Suprapubic skin (tissue), 4 donors: ENCODE measurements around the gene ADM5. TPM values are rescaled to one million over a fixed set of nuclear protein-coding genes. Genes with fewer than 3 reads are reported as not detected.

ENCODE experiments used
- DNase-seq, 2 donors: peaks; one replicate each; pipeline ENCODE4 v3.0.0-alpha.2; 2019; ENCODE audit warnings: low spot score in 2 of 2
- H3K27ac ChIP-seq: fragments of 200-600 bp; sonication (generic); one replicate; pipeline ENCODE4 v1.5.1; 2019
- H3K27me3 ChIP-seq: fragments of 200-600 bp; sonication (generic); one replicate; pipeline ENCODE4 v1.5.1; 2019
- H3K36me3 ChIP-seq: fragments of 200-600 bp; sonication (generic); one replicate; pipeline ENCODE4 v1.5.1; 2019
- H3K4me1 ChIP-seq: fragments of 200-600 bp; sonication (generic); one replicate; pipeline ENCODE4 v1.5.1; 2019
- H3K4me3 ChIP-seq: fragments of 200-600 bp; sonication (generic); one replicate; pipeline ENCODE4 v1.5.1; 2019; ENCODE audit warnings: mild to moderate bottlenecking
- H3K9me3 ChIP-seq: fragments of 200-600 bp; sonication (generic); one replicate; pipeline ENCODE4 v1.5.1; 2019
- CTCF ChIP-seq, 2 donors: fragments of 200-600 bp in 1 of 2; fragments of 450-650 bp in 1 of 2; sonication (generic) in 1 of 2; IDR thresholded peaks; one replicate each; pipeline ENCODE4 v1.5.1; 2016 to 2019; ENCODE audit warnings: antibody characterized with exemption in 2 of 2, mild to moderate bottlenecking in 1 of 2, moderate library complexity in 1 of 2
- EP300 ChIP-seq: sonication (generic); formaldehyde crosslinking; IDR thresholded peaks from one replicate; pipeline ENCODE4 v1.6.1; 2017; ENCODE audit warnings: antibody characterized with exemption
- POLR2A ChIP-seq, 2 donors: fragments of 450-650 bp; IDR thresholded peaks; one replicate each; pipeline ENCODE4 v1.6.1; 2017; ENCODE audit warnings: antibody characterized with exemption in 2 of 2, mild to moderate bottlenecking in 2 of 2, moderate library complexity in 2 of 2
- POLR2AphosphoS5 ChIP-seq, 3 donors: sonication (generic); formaldehyde crosslinking; IDR thresholded peaks; one replicate each; pipeline ENCODE4 v1.6.1; 2017; ENCODE audit warnings: antibody characterized with exemption in 3 of 3
- WGBS: methylation state at CpG from one replicate; pipeline ENCODE4 v1.1.5; 2018; 5-methylcytosine and 5-hydroxymethylcytosine counted together
- total RNA-seq, 4 donors: library from RNA; depleted of rRNA; stranded (reverse); fragments of >200 nt; gene quantifications; one replicate each; pipeline ENCODE4 v1.1.0, GENCODE V29; 2016

ADM5 gene
- total RNA-seq, 4 donors from 2014 or later, result 1.8 to 7.6 (median 4.1) TPM

GRCh38 chr19:49690079-49690655, 773 bp downstream of the ADM5 start:
- Histone ChIP-seq H3K9me3 (no peaks in the 10 kb centered on the region), H3K4me1 (peaks cover 27% of the 10 kb centered on the region), H3K27me3 (no peaks in the 10 kb centered on the region), H3K27ac (peak overlapping the region; percentile 49), H3K36me3 (peaks cover 20% of the 10 kb centered on the region), H3K4me3 (peak overlapping the region; percentile 57)
- 6% methylated on average over 26 of the region's 39 CpGs for WGBS
- DNase-seq, result peak in 1 of 2 donors; percentile 78
- TF ChIP-seq CTCF (IDR thresholded peaks at IDR 0.05), result peak in 1 of 2 donors; percentile 7
- no peak for TF ChIP-seq EP300

GRCh38 chr19:49690656-49691242, 1.4 kb downstream of the ADM5 start, which contains the start of gene CPT1C:
TSS of gene CPT1C (plus strand) at chr19:49691116. CDS start at chr19:49692253, 1,137 bp downstream.
- under 1% methylated on average over 37 of the region's 38 CpGs for whole genome bisulfite sequencing
- Histone ChIP-seq H3K27ac (peak within 1 kb of the TSS; percentile 49), H3K27me3 (no peaks in the 10 kb centered on the region), H3K36me3 (peaks cover 15% of the 10 kb centered on the region), H3K9me3 (no peaks in the 10 kb centered on the region), H3K4me3 (peak within 1 kb of the TSS; percentile 57), H3K4me1 (peaks cover 27% of the 10 kb centered on the region)
- no peak for TF ChIP-seq EP300
- peak in 1 of 2 donors; percentile 10 for TF ChIP-seq POLR2A (IDR thresholded peaks at IDR 0.05)
- no peak for TF ChIP-seq CTCF (IDR thresholded peaks at IDR 0.05)
- no peak for TF ChIP-seq POLR2AphosphoS5 (IDR thresholded peaks at IDR 0.05)
- DNase-seq, result peak; percentile 88 to 91

GRCh38 chr19:49691243-49692146, 2.1 kb downstream of the ADM5 start:
- Histone ChIP-seq H3K9me3 (no peaks in the 10 kb centered on the region), H3K27ac (no peak overlapping the region), H3K4me3 (peak overlapping the region; percentile 57), H3K27me3 (no peaks in the 10 kb centered on the region), H3K4me1 (peaks cover 27% of the 10 kb centered on the region), H3K36me3 (peaks cover 8% of the 10 kb centered on the region)
- peak in 1 of 2 donors; percentile 79 for DNase-seq
- no peak for TF ChIP-seq EP300
- no peak for TF ChIP-seq POLR2AphosphoS5 (IDR thresholded peaks at IDR 0.05)
- TF ChIP-seq CTCF (IDR thresholded peaks at IDR 0.05), result no peak
- TF ChIP-seq POLR2A (IDR thresholded peaks at IDR 0.05), result no peak
- WGBS, result 34% methylated on average over 21 of the region's 39 CpGs

GRCh38 chr19:49692147-49692506, 2.7 kb downstream of the ADM5 start:
- DNase-seq, result no peak
- peaks cover 27% of the 10 kb centered on the region for H3K4me1 ChIP-seq
- TF ChIP-seq POLR2A (IDR thresholded peaks at IDR 0.05), result no peak
- H3K36me3 ChIP-seq, result peaks cover 1% of the 10 kb centered on the region
- H3K27me3 ChIP-seq, result no peaks in the 10 kb centered on the region
- WGBS, result 77% methylated on average over 16 of the region's 16 CpGs
- H3K9me3 ChIP-seq, result no peaks in the 10 kb centered on the region
- H3K27ac ChIP-seq, result no peak overlapping the region
- no peak overlapping the region for H3K4me3 ChIP-seq

- H3K4me1 ChIP-seq, result peaks cover 6% of the 10 kb centered on the region
- no peaks in the 10 kb centered on the region for H3K36me3 ChIP-seq
- no peak overlapping the region for H3K27ac ChIP-seq
- no peak for DNase-seq
- no peaks in the 10 kb centered on the region for H3K27me3 ChIP-seq
- H3K9me3 ChIP-seq, result no peaks in the 10 kb centered on the region
- WGBS, result 79% methylated on average over 6 of the region's 6 CpGs
- no peak overlapping the region for H3K4me3 ChIP-seq
- no peak for TF ChIP-seq POLR2AphosphoS5 (IDR thresholded peaks at IDR 0.05)
- no peak for TF ChIP-seq POLR2A (IDR thresholded peaks at IDR 0.05)
- no peak for TF ChIP-seq EP300
Observed at GRCh38 chr19:49696115-49696514, 6.7 kb downstream of the ADM5 start.

- Histone ChIP-seq H3K4me3 (no peak overlapping the region), H3K36me3 (no peaks in the 10 kb centered on the region), H3K9me3 (no peaks in the 10 kb centered on the region), H3K27me3 (peaks cover 3% of the 10 kb centered on the region), H3K4me1 (no peaks in the 10 kb centered on the region), H3K27ac (no peak overlapping the region)
- TF ChIP-seq POLR2A (IDR thresholded peaks at IDR 0.05) (no peak), POLR2AphosphoS5 (IDR thresholded peaks at IDR 0.05) (no peak), EP300 (no peak)
- WGBS, result 97% methylated on average over 7 of the region's 7 CpGs
- DNase-seq, result no peak
Observed at GRCh38 chr19:49696865-49697264, 7.5 kb downstream of the ADM5 start.
